HG03571 (cell line): Measurements from ENCODE around the gene ARHGEF28.

Source experiments
- ATAC-seq: cut with Tn5 transposase; IDR thresholded peaks from one replicate; pipeline ENCODE4 v1.9.1; 2021; ENCODE audit not compliant: unreplicated experiment

ARHGEF28 gene

GRCh38 chr5:73654819-73655318 is 28.9 kb downstream of the ARHGEF28 start:
- no peak for ATAC-seq

DNA sequence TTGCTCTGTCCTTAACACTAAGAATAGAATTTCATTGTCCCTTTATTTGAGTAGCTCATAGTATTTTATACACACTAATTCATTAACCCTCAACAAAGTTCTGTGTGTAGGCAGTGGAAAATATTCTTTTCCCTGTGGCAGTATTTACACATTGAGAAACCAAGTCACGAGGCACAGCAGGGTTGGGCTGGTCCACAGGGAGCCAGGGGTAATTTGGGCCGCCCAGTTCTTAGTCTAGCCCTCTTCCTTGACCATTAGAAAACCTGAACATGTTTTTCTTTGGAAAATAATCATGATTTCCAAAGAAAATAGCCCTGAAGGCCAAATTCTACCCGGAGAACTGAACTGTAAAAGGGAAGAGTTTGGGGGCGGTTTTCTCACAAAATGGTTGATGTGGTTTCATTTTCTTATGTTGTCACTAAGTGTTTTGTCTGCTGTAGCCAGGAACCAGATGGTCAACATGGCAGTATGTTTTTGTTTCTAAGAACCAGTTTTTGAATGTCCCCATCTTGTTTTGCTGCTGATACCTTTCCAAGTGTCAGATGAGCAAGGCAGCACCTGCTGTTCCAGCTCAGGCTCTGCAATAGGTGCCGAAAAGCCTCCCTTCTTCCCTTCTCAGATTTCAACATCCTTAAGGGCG is 29.6 kb downstream of the ARHGEF28 start:
- ATAC-seq = no peak

DNA sequence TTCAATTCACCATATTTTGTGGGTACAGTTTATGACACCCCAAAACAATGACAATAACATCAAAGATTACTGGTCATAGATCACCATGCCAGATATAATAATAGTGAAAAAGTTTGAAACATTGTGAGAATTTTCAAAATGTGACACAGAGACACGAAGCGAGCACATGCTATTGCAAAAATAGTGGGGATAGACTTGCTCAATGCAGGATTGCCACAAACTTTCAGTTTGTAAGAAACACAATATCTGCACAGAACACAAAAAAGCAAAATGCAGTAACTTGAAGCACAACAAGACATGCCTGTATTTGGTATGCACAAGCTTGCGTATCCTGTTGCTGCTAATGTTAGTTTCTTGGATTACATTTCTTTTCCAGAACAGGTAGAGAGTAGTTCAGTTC is 35.8 kb downstream of the ARHGEF28 start:
- ATAC-seq = no peak

DNA sequence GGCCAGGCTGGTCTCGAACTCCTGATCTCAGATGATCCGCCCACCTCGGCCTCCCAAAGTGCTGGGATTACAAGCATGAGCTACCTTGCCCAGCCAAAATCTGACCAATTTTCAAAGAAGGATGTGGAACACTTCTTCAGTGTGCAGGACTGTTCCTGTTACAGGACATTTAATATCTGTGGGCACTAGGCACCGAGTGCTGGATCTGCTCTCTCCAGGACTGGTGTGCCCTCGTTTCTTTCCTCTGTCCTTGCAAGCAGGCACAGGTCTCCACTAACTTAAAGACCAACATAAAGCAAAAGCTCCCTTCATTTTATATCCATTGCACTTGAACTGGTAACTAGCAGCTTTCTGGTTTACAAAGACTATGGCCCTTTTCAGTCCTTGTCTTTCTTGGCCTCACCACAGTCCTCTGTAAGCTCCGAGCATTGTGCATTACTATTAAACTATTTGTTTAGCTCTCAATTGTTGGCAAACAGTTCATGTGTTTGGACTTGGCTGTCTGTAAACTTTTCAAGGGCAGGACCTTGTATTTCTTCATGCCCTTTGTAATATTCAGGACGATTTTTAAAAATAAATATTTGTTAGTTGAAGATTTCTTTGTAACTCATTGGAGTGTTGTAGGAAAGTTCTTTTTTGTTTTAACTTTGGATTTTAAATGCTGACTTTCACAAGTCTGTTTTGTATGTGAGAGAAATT is 37.3 kb downstream of the ARHGEF28 start:
- ATAC-seq = no peak

DNA sequence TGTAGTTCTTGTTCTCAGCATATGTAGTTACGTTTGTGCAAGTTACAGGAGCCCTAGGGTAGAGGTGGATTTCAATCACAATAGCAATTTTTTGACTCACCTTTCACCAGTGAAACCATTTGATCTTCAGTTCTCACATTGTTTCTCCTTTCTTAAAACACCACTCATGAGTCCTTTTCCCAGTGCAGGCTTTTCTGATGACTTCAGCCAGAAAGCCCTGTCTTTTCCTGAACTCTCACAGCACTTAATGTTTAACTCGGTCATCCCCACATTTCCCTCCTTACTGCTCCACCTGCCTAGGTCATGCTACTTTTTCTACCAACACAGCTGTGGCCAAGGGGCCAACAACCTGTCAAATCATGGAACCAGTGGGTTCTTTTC is 37.9 kb downstream of the ARHGEF28 start:
- no peak for ATAC-seq

DNA sequence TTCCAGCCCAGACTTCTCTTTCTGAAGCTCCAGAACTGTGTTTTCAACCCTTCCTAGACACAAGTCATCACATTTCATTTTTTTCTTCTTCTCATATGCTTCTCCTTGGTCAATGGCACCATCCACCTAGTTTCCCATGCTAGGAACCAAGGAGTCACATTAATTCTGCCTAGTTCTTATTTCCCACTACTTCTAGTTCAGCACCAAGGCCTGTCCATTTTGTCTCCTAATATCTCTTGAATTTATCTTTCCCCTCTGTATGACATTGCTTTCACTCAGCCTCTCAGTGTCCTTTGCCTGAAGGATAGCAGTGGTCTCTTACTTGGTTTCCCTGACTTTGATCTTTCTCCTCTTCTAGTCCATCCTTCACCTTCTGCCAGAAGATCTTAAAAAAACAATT is 38.8 kb downstream of the ARHGEF28 start:
- ATAC-seq = no peak

- no peak for ATAC-seq
Measured at GRCh38 chr5:73666891-73667290, 40.9 kb downstream of the ARHGEF28 start.

GRCh38 chr5:73668017-73668416 is 42.0 kb downstream of the ARHGEF28 start:
- no peak for ATAC-seq

- no peak for ATAC-seq
Measured at GRCh38 chr5:73668486-73669111, 42.6 kb downstream of the ARHGEF28 start.

DNA sequence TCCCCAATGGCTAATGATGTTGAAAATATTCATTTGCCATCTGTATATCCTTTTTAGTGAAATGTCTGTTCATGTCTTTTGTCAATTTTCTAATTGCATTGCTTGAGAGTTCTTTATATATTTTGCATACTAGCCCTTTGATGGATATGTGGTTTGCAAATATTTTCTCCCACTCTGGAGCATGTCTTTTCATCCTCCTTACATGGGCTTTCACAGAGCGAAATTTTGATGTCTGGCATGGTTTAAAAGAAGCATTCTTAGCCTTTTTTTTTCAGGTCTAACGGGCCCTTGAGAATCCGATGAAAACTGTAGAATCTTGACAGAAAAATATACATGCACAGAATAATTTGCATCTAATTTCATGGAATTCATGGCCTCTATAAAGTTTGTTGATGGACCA is 44.7 kb downstream of the ARHGEF28 start:
- no peak for ATAC-seq

- ATAC-seq = no peak
Measured at GRCh38 chr5:73672132-73672531, 46.1 kb downstream of the ARHGEF28 start.

- no peak for ATAC-seq
Measured at GRCh38 chr5:73673161-73673591, 47.2 kb downstream of the ARHGEF28 start.

- no peak for ATAC-seq
Measured at GRCh38 chr5:73674669-73675004, 48.6 kb downstream of the ARHGEF28 start.

GRCh38 chr5:73678322-73678740 is 52.3 kb downstream of the ARHGEF28 start:
- no peak for ATAC-seq

- no peak for ATAC-seq
Measured at GRCh38 chr5:73678807-73679206, 52.8 kb downstream of the ARHGEF28 start.

DNA sequence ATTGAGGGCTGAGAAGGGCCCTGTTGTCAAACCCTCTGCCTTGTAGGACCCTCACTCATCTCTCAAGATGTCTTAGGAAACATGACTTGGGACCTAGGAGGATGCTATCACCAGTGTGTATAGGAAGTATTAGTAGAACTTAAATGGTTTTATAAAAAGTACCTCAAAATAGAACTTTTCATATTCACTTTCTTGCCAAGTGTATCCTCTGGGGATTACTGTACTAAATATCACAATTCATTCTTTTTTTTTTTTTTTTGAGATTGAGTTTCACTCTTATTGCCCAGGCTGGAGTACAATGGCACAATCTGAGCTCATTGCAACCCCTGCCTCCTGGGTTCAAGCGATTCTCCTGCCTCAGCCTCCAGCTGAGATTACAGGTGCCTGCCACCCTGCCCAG is 56.2 kb downstream of the ARHGEF28 start:
- no peak for ATAC-seq

GRCh38 chr5:73684691-73685090 is 58.7 kb downstream of the ARHGEF28 start:
- no peak for ATAC-seq

DNA sequence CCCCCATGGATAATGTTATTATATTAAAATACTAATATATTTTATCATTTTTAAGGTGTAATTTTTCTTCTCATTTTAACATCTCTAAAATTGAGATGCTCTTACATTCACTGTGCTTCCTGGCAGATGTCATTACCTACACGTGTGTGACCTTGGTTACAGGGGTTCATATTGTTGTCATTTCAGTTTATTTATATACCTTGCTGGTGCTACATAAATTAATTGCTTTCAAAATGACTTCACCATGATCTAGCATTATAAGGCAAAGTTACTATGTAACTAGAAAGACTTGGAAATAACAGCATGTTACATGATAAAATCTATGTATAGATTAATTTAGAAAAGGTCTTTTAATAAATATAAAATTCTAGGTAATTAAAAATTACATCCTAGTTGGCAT is 60.9 kb downstream of the ARHGEF28 start:
- ATAC-seq = peak; percentile 48

DNA sequence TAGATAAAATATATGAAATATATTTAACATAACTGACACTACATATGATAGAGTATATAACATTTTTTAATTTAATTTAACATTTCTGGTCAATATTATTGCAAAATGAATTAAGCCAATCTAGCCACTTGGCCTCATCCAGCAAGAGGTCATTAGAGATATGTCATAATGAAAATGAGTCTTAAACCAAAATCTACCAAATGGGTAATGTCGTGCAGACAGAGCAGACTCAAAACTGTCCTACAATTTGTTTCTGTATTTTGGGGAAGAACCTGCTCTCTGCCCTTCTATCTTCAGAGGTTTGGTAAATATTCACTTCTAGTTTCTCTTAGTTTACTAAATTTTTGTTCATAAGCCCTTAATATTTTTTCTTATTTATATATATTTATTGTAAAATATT is 61.4 kb downstream of the ARHGEF28 start:
- ATAC-seq = peak; percentile 70

GRCh38 chr5:73690015-73690414 is 64.0 kb downstream of the ARHGEF28 start:
- no peak for ATAC-seq

DNA sequence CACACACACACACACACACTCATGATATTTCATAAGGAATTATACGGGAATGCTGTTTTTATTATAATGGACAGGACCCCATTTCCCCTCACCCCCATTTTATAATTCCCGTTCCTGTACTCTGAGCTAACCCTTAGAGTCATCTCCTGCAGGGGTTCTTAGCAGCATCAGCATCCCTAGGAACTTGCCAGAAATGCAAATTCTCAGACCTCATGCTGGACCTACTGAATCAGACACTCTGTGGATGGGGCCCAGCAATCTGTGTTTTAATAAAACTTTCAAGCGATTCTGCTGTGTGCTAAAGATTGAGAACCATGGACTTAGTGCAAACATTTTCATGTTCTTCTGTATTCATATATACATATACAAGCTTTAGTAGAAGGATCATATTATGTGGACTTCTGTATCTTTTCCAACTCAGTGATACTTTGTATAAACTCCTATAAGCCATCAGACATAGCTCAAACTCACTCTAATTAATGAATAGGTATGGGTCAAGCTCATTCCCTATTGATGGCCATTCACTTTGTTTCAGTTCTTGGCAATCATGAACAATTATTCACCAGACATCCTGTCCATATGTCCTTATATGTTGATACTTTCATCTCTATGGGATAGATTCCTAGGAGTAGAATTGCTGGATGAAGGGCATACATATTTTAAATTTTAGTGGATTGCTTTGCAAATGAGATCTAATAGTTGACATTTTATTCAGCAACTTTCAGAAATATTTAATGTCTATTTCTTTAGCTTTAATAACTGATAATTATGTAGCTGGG is 65.5 kb downstream of the ARHGEF28 start:
- no peak for ATAC-seq
